ENCODE measurements around the gene HGFAC.

HGFAC gene

DNA sequence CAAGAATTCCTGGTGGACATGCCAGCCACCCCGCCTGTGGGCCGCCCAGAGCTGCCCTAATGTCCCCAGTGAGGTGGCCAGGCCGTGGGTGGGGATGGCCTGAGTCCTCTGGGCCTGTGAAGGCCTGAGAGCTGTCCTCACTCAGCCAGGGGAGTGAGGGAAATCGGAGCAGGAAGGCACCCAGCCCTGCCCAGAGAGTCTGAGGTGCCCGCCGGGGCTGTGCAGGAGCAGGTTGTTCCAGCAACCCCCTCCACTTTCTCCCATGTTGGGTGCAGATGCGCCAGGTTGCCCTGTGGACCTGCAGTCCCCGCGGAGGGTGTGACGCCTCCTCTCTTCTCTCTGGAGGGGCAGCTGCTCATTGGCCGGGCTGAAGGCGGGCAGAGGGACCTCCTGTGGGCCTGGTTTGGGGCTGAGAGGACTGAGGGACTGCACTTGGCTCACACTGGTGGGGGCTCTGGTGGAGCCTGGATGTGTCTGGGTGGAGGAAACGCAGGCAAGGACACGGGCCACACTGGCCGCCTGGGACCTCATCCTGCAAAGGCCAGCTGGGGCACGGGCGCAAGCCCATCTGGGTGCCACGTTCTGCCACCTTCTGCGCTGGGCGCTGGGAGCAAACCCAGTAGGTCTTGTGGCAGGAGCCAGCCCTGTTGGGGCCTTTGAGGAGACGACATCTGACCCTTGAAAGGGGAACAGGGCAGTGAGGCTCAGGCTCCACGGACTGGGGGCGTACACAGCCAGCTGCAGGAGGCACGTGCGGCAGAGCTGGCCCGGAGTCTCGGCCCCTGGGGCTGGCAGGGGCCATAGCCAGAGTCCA is 35.4 kb downstream of the HGFAC start:
- no peak for DNase-seq

DNA sequence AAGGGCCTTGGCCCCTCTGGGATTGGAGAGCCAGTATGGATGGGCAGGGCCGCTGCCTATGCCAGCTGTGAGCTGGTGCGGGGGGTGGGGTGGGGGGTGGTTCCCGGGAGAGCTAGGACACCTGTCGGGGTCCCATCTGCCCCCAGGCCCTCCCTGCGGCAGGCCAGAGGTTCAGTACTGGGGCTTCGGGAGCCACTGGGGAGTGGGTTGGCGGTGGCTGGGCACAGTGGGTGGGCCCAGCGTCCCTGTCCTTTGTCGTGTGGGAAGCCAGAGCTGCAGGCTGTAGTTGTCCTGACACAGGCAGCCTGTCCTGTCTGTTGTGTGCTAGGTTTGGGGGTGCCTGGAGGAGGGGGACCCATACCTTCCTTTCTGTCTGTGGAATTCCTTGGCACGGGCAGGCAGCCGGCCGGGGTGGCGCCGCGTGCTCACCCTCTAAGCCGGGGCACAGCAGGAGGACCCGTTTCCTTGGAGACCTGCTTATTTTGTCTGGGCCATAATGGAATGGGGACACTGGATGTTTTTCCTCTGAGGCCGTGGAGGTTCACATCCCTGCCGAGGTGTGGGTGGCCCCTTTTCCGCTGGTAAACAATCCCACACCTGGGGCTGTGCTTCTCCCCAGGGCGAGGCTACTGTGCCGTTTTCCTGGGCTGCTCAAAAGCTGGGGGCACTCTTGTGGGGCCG is 36.1 kb downstream of the HGFAC start:
- DNase-seq, result no peak

GRCh38 chr4:3478446-3479357 is 36.9 kb downstream of the HGFAC start:
- no peak for DNase-seq

GRCh38 chr4:3479358-3480101 is 37.8 kb downstream of the HGFAC start:
- DNase-seq, result no peak

- peak; percentile 48 for DNase-seq
Observed at GRCh38 chr4:3480528-3481112, 38.9 kb downstream of the HGFAC start.

GRCh38 chr4:3481113-3481531 is 39.4 kb downstream of the HGFAC start:
- no peak for DNase-seq

DNA sequence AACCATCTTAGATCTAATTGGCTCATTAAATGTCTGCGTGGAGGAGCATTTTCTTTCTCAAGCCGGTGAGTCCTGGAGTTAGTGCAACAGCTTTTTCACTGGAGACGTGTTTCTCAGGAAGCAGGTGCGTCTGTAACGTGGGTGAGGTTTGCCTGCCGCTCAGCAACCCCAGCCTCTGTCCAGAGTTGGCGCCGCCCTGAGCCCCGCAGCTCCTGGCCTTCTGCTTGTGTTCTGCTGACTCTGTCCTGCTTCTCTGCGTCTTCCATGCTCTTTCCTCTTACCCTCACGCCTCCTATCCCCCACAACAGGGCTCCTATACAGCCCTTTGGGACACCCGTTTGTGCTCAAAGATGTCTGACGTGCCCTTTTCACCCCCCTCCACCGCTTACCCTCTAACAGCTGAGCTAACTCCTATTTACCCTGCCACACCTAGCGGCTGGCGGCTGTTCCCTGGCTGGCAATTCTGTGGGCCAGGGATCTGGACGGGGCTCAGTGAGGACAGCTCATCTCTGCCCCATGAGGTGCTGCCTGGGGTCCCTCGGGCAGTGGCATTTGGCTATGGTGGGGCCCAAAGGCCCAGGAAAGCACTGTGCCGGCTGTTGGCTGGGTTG is 40.1 kb downstream of the HGFAC start:
- no peak for DNase-seq

- no peak for DNase-seq
Observed at GRCh38 chr4:3482707-3483106, 40.9 kb downstream of the HGFAC start.

DNA sequence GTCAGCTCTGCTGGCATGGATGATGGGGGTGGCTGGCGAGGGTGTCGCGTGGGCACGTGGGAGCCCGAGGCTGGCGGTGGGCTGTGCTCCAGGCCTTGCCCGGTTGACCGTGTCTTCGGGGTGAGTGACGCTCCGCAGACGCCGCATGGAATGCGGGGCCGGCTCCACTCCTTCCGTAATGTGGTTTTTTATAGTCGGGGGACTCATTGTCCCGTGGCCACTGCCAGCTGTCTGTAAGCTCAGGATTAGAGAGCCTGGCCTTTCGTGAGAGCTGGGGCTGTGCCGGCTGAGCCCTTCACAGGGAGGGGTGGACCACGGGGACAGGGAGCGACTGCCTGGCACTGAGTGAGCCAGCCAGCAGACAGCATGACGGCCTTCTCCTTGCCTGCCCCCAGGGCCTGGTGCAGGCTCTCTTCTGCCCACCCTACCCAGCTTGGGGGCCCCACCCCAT is 41.7 kb downstream of the HGFAC start:
- DNase-seq, result no peak

- DNase-seq, result no peak
Observed at GRCh38 chr4:3484057-3484973, 42.5 kb downstream of the HGFAC start.

DNA sequence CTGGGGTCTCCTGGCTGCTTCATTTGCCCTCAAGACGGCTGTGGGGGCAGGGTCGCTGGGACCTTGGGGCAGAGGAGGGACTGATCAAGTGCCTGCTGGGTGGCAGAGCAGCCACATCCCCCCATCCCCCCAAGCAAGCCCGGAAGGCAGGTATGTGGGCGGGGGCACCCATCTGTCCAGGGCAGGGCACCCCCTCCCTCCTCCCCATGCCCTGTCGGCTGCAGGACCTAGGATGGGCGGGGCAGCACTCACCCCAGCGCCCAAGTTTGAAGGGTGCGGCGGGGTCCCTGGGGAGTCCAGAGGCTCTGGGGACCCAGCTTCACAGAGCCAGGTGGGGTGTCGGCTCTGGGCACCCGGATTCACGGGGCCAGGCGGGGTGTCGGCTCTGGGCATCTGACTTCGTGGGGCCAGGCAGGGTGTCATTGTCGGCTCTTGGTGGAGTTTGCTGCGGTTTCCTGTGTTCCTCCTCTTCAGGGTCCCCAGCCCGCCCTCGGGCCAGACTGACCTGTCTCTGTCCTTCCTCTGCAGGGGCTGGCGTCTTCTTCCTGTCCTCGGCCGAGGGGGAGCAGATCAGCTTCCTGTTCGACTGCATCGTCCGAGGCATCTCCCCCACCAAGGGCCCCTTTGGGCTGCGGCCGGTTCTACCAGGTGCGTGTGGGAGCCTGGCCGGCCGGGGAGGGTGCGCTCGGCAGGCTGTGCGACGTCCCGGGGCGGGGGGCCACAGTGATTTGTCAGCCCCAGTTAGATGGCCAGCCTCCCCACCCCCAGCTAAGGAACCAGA is 43.4 kb downstream of the HGFAC start:
- DNase-seq, result peak; percentile 19

DNA sequence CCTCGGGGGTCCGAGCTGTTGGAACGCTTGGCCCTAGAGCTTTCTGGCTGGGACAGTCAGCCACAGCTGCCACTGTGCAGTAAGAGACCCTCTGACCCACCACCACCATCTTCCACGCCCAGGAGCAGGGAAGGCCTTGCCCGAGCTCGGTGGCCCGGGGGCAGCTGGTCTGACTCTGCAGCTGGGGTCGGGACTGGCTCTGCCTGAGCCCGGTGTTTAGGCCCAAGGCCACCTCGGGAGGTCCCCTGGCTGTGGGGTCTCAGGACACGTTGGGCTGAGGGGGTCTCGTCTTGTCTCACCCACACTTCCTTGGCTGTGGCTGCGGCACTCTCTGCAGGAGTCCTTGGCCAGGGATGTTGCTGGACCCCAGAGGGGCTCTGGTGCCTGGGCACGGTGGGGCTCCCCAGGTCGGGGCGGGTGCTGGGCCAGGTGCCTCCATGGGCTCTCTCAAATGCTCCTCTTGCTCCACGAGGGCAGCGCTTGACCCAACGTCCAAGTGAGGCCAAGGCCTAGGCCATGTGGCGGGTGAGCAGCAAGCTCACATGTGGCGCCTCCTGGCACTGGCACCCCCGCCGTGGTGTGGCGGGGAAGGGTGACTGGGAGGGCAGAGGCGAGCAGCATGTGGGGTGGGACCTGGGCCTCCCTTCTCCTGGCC is 44.2 kb downstream of the HGFAC start:
- DNase-seq, result no peak

DNA sequence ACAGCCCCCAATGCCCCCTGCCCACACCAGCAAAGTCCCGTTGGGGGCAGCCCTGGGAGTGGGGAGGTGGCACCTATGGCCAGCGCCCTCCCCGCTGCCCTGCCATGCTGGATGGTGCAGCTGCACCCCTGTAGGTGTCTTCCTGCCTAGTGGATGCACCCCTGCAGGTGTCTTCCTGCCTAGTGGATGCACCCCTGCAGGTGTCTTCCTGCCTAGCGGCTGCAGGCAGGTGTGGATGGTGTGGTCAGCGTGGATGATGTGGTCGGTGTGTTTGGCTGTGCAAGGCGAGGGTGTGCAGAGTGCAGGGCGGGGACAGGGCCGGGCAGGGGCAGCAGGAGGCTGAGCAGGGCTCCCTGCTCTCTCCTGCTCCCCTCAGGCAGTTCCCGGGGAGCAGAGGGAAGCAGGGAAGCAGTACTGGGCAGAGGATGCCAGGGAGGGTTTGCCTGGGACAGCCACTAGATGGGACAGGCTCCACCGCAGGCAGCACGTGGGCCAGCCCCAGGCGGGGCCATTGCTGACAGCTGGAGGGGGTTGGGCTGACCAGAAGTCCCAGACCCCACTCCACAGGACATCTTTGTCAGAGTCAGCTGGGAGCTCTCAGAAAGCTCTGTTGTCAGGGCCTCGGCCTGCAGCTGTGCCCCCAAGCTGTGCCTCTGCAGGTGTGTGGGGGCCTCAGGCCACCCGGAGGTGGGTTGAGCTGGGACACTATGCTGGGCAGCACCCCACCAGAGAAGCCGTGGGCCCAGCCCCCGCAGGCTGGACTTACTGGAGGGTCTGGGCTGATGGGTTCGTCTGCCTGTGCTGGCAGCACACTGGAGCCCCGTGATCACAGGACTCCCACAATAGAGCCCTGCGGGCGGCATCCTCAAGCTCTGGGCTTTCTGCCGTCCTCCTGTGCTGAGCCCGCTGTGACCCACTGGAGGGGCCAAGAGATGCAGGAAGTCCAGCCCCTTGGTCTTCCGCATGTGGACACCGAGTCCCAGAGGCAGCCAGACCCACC is 45.1 kb downstream of the HGFAC start:
- DNase-seq, result no peak

GRCh38 chr4:3487861-3488260 is 46.1 kb downstream of the HGFAC start:
- DNase-seq, result no peak

DNA sequence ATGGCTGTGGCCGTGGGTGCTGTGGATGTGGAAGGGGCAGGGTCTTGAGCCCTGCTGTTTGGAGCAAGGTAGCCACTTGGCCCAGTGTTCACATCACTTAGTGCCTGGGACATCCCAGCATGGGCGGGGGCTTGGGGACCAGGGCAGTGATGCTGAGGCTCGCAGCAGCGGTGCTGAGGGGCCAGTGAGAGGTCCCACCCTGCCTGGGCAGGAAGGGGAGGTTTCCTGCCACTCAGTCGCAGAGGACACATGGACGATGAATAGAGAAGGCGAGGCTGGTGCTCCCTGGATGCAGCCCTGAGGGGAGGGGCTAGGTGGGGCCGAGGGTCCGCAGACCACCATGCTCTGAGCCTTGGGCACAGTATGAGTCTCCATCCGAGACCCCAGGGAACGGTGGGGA is 47.1 kb downstream of the HGFAC start:
- no peak for DNase-seq

- no peak for DNase-seq
Observed at GRCh38 chr4:3489451-3489962, 47.7 kb downstream of the HGFAC start.

DNA sequence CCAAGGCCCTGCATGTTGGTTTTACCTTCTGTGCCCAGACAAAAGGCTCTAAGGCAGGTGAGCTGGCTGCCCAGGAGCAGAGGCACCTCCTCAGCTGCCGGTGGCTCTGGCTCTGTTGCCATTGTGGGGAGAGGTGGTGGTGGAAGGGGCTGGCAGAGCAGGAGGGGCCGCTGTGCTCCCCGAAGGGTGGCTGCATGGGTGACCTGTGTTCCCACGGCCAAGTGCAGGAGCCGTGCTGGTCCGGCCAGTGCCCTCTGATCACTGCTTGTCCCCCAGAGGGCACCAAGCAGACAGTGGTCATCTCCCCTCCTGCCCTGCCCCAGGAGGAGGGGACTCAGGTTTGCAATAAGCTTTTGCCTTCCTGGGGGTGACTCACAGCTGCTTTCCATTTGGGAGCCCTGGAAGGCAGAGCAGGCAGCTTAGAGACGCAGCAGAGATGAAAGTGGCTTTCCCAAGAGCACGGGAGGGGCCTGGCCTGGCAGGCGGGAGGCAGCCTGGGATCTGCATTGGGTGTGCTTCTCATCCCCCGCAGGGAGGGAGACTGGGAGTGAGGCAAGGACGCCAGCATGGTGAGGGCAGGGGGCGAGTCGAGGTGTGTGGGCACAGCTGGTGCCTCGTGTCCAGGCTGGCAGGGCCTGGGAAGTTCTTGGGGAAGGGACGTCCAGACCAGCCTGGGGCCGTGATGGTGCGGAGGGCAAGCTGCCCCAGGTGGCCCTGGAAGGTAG is 50.1 kb downstream of the HGFAC start:
- no peak for DNase-seq
